ENCODE data around the gene ANKRD30A.
"Not testable (repeated sequence)": the region's sequence is repeated elsewhere in the genome, so short reads cannot be mapped to it uniquely, and the experiment has no call there.

Gene ANKRD30A

DNA sequence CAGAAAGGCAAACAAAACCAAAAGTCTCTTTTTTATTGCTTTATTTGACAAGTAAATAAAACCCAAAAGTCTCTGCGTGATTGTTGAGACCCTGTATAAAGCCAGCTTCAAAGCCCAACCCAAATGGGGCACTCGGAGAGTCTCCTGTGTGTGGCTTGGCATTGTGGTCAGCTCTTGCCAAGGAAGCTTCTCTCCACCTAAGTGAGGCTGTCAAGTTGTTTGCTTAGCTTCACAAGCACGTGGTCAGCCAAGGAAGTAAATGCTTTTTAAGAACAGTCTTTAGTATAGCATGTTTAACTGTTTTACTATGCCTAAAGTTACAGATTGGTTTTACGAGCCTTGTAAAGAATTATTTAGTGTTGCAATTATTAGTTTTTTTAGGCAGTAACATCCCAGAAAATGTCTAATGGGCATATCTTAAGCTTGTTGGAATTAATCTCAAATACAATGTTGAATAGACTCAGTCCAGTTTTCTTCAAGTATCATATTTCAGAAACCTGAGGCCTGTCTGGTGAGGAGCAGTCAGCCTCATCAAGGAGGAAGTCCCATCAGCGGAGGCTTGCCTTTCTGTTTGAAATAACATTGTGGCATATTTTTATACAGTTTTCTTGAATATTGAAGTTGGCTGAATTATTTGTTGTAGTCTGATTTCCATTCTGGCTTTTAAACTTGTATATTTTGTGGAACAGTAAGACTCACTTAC is 144.3 kb downstream of the ANKRD30A start:
- DNase-seq: no peak

GRCh38 chr10:37275216-37275777 is 149.9 kb downstream of the ANKRD30A start:
- DNase-seq: no peak

DNA sequence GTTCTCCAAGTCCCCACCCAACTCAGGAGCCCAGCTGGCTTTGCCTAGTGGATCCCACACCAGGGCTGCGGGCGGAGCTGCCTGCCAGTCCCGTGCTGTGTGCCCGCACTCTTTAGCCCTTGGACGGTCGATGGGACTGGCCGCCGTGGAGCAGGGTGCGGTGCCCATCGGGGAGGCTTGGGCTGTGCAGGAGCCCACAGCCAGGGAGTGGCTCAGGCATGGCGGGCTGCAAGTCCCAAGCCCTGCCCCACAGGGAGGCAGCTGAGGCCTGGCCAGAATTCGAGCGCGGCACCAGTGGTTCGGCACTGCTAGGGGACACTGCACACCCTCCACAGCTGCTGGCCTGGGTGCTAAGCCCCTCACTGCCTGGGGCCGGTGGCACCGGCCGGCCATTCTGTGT is 159.7 kb downstream of the ANKRD30A start:
- no peak for DNase-seq

GRCh38 chr10:37289833-37290464 is 164.6 kb downstream of the ANKRD30A start:
- no peak for DNase-seq

DNA sequence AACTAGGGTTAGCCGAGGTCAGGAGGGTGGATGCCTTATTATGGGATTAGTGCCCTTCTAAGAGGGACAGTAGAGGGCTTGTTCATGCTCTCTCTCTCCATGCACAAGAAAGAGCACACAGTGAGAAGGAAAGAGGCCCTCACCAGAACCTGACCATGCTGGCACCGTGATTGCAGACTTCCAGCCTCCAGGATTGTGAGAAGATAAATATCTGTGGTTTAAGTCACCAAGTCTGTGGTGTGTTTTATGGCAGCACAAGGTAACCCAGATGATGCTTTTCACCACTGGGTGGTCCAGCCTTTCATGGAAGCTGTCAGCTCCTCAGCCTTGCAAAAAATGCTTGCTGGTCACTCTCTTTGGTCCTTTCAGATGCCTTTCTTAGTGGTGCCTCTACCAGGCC is 175.9 kb downstream of the ANKRD30A start:
- no peak for DNase-seq

DNA sequence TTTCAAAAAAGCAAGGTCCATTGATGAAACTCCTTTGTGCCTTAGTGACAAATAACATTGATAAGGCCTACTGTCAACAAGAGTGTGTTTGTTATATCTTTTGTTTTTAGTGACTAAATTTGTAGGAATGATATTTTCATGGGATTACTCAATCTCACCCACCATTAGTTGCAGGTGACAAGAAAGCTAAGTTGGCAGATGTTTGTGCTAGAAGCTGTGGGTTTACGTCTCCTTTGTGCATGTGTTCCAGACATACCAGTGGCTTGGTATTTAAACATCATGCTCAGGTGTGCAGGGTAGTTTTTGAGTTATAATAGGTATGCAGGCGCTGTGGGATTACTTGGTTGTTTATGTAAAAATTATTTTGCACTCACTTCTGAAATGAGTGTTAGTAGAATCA is 178.6 kb downstream of the ANKRD30A start:
- no peak for DNase-seq

- DNase-seq: no peak
These were observed 189.0 kb downstream of the ANKRD30A start for GRCh38 chr10:37314350-37314749.

GRCh38 chr10:37314862-37315261 is 189.5 kb downstream of the ANKRD30A start:
- no peak for DNase-seq

- no peak for DNase-seq
These were observed 219.0 kb downstream of the ANKRD30A start for GRCh38 chr10:37344413-37344812.

DNA sequence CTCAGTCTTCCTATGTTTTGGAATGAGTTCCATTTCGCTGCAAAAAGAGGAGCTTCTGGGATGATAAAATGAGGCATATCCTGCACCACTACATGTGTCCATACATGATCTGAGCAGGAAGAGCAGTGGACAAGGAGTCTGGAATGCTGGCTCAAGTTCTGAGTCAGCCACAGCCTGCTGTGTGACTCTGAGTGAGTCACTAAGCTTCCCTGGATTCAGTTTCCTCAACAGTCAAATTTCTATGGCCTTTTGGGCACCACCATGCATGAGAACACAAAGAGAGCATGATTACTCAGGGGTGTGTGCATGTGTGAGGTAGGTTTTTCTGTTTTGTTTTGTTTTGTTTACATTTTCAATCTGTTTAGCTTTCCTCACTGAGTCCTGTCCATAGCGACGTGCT is 254.6 kb downstream of the ANKRD30A start:
- no peak for DNase-seq

DNA sequence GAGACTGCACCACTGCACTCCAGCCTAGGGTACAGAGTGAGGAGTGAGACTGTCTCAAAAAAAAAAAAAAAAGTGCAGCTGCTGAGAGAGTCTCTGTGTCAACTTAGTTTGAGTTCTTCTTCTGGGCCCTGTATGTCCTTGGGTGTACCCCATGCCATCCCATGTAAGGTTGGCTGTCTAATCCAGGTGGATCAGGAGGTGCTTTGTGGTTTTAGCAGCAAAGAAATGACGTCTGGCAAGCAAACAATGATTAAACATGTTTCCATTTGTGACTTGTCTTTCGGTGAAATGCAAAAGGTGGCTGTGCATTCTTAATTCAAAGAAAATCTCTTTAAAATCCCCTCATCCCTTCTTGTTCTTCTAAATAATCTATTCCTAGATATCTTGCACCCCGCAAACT is 255.9 kb downstream of the ANKRD30A start:
- DNase-seq: no peak

GRCh38 chr10:37384923-37385322 is 259.5 kb downstream of the ANKRD30A start:
- DNase-seq: no peak

- DNase-seq: no peak
These were observed 265.5 kb downstream of the ANKRD30A start for GRCh38 chr10:37390926-37391325.

DNA sequence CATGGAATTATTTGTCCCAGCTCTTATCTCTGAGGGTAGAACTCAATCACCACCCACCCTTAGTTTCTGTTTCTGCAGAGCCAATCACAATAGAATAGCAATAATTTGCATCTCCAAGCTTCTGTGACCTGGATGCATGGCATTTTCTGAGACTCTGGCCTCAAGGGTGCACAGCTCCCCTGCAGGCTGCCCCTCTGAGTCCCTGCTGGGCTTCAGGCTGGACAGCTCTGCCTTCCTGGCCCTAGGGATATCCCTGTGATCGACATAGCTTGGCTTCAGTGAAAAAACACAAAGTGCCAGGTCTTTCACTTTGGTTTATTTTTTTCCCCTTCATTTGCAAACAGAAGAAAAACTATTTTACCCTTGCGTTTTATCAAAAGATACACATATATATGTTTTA is 275.4 kb downstream of the ANKRD30A start:
- DNase-seq: not testable (repeated sequence)

- no peak for DNase-seq
These were observed 275.8 kb downstream of the ANKRD30A start for GRCh38 chr10:37401225-37401624.

DNA sequence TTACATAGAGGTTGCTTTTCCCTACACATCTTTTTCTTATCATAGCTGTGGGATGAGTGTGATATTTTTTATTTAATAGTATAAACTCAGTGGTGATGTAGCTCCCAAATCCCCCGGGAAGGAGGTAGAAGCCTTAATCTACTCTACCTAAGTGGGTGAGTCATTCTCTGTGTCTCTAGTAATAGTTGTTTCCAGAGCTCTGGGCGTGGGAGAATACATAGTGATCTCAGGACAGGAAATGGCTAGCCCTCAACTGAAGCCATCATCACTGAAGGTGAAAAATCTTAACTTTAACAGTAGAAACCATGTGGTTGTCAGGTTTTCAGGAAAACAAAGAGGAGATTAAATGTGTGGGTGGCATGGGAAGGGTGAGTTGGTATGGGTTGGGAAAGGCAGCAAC is 278.4 kb downstream of the ANKRD30A start:
- DNase-seq: no peak

Data from activated T-cell treated with anti-CD3 and anti-CD28 coated beads for 4 hours (primary cell).